PFSK-1 (cell line): Measurements from ENCODE around the gene CDK1.

Source experiments
- FOXP2 ChIP-seq: optimal IDR thresholded peaks from 2 replicates; pipeline ENCODE3; 2011; ENCODE audit warnings: borderline replicate concordance, control low read depth, inconsistent platforms; ENCODE audit not compliant: insufficient read depth; ENCODE audit errors: extremely low read length, extremely low read depth
- POLR2AphosphoS5 ChIP-seq: IDR thresholded peaks from 2 replicates; pipeline ENCODE4 v1.6.1; 2012; ENCODE audit warnings: low read depth, mild to moderate bottlenecking, control low read depth, low read length, moderate library complexity
- SIN3A ChIP-seq: IDR thresholded peaks from 2 replicates; pipeline ENCODE4 v1.6.1; 2012; ENCODE audit warnings: mild to moderate bottlenecking, low read length, moderate library complexity, borderline replicate concordance; ENCODE audit not compliant: insufficient read depth
- TAF1 ChIP-seq: IDR thresholded peaks from 2 replicates; pipeline ENCODE4 v1.6.1; 2012; ENCODE audit warnings: low read length, control low read depth, borderline replicate concordance; ENCODE audit not compliant: insufficient read depth
- TF ChIP-seq, protein P1 (sequence below), 2 experiments: IDR thresholded peaks; 2 replicates each; pipeline versions ENCODE4 v1.6.1 to v1.8.0; 2011 to 2012; ENCODE audit warnings: low read depth in 2 of 2, low read length in 2 of 2, control low read depth in 1 of 2, inconsistent platforms in 1 of 2, mild to moderate bottlenecking in 1 of 2, moderate library complexity in 1 of 2; ENCODE audit not compliant: insufficient read depth in 1 of 2

Gene CDK1

DNA sequence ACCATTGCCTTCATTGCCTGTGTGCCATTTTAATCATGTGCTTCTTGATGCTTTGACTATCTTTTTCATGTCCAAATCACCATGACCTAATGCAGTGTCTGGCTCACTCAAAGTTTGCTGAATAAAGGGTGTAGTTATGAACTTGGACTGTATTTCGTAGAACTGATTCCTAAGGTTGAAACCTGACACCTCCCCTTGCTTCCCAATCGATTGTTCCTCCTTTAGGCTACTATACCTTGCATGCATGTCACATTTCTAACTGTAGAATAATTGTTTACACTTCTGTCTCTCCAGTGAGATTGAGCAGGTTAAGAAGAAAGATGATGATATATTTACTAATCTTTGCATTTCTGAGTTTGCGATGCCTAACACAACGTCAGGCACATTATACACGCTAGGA lies 41.0 kb upstream of the CDK1 start:
- TF ChIP-seq FOXP2, result no peak
- no peak for TF ChIP-seq POLR2AphosphoS5
- TF ChIP-seq TAF1, result no peak
- TF ChIP-seq SIN3A, result no peak
- TF ChIP-seq, protein P1, sequence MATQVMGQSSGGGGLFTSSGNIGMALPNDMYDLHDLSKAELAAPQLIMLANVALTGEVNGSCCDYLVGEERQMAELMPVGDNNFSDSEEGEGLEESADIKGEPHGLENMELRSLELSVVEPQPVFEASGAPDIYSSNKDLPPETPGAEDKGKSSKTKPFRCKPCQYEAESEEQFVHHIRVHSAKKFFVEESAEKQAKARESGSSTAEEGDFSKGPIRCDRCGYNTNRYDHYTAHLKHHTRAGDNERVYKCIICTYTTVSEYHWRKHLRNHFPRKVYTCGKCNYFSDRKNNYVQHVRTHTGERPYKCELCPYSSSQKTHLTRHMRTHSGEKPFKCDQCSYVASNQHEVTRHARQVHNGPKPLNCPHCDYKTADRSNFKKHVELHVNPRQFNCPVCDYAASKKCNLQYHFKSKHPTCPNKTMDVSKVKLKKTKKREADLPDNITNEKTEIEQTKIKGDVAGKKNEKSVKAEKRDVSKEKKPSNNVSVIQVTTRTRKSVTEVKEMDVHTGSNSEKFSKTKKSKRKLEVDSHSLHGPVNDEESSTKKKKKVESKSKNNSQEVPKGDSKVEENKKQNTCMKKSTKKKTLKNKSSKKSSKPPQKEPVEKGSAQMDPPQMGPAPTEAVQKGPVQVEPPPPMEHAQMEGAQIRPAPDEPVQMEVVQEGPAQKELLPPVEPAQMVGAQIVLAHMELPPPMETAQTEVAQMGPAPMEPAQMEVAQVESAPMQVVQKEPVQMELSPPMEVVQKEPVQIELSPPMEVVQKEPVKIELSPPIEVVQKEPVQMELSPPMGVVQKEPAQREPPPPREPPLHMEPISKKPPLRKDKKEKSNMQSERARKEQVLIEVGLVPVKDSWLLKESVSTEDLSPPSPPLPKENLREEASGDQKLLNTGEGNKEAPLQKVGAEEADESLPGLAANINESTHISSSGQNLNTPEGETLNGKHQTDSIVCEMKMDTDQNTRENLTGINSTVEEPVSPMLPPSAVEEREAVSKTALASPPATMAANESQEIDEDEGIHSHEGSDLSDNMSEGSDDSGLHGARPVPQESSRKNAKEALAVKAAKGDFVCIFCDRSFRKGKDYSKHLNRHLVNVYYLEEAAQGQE (IDR thresholded peaks at IDR 0.05; ENCODE audit: insufficient read depth in 1 of 2, low read depth in 2 of 2, low read length in 2 of 2), result no peak

DNA sequence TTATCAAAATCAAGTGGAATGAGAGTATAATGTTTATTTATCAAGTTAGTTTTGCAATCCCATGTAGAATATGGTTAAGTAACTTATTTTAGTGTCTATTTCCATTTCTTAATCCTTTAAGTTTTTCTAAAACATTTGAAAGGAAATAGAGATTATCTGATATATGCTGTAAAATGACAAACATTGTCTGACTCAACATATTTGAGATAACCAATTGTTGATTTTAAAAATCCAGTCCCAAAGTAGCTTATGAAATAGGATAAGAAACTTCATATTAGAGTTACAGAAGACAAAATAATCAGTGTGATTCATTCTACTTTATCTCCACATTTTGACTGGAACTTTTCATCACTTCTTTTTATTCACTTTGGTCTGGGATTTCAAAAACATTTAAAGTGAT lies 38.7 kb upstream of the CDK1 start:
- TF ChIP-seq, protein P1 (IDR thresholded peaks at IDR 0.05; ENCODE audit: insufficient read depth in 1 of 2, low read depth in 2 of 2, low read length in 2 of 2), result no peak
- no peak for TF ChIP-seq POLR2AphosphoS5
- TF ChIP-seq SIN3A, result no peak
- no peak for TF ChIP-seq FOXP2
- TF ChIP-seq TAF1, result no peak

DNA sequence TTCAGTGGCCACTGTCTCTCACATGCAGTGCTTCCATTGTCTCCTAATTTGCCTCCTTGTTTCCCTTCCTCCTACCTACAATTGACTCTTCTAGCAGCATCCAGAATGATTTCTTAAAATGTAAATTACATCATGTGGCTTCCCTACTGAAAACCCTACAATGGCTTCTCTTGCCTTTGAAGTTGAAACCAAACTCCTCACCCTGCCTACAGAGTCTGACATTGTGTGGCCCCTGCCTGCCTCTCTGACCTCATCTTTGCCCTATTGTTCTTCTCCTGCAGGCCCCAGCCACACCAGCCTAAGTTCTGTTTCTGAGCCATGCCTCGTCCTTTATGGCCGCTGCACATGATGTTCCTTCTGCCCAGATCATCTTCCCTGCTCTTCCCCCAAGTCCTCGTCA lies 35.8 kb upstream of the CDK1 start:
- TF ChIP-seq FOXP2 (no peak), TAF1 (no peak), SIN3A (no peak), POLR2AphosphoS5 (no peak)
- TF ChIP-seq, protein P1 (IDR thresholded peaks at IDR 0.05; ENCODE audit: insufficient read depth in 1 of 2, low read depth in 2 of 2, low read length in 2 of 2), result no peak

DNA sequence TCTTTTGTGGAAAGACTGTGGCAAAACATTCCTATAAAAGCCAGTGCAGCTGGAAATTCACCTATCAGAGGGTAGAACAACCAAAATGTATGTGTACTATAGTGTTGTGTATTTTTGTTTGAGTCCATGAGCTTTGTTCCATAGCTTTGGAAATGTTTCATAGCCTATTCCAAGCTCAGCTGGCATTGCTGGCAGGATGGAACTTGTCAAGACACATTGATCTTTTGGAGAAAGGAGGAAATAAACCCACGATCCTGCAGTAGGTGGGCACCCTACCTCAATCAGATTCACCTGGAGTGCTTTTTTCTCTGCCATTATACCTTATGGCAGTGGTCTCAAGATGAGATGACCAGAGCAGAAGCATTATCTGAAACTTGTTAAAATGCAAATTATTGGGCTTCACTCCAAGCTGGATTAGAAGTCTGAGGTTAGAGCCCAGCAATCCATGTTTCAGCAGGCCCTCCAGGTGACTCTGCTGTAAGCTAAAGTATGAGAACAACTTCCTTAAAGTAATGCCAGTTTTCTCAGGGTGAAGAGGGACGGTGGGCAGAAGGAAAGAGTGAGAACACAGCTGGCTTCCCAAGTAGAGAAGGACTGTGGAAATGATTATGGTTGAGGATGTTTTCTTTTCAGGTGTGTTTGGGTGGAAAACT lies 30.3 kb upstream of the CDK1 start:
- no peak for TF ChIP-seq TAF1
- no peak for TF ChIP-seq POLR2AphosphoS5
- no peak for TF ChIP-seq SIN3A
- TF ChIP-seq, protein P1 (IDR thresholded peaks at IDR 0.05; ENCODE audit: insufficient read depth in 1 of 2, low read depth in 2 of 2, low read length in 2 of 2), result no peak
- no peak for TF ChIP-seq FOXP2

DNA sequence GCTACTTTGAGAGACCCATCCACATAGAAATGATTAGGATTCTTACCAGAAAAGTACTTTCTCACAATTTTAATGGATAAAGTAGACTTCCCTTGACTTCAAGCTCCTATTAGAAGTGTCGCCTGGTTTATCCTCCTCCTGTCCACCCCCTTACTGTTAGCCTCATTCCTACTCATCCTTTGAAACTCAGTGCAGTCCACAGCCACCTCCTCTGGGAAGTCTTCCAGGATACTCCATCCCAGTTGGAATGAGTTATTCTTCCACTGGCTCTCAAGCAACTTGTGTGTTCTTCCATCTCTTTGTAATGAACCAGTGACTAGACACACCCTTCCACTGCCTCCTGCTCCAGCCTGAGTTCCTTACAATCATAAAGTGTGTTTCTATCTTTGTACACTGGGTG lies 25.1 kb upstream of the CDK1 start:
- TF ChIP-seq, protein P1 (IDR thresholded peaks at IDR 0.05; ENCODE audit: insufficient read depth in 1 of 2, low read depth in 2 of 2, low read length in 2 of 2), result no peak
- TF ChIP-seq POLR2AphosphoS5 (no peak), FOXP2 (no peak), SIN3A (no peak), TAF1 (no peak)
